ENCODE measurements around the gene APOLD1.
A peak's percentile ranks its signal among the peaks of the same experiment; 100 is the strongest.
"Not testable (repeated sequence)": the region's sequence is repeated elsewhere in the genome, so short reads cannot be mapped to it uniquely, and the experiment has no call there.

Gene APOLD1

DNA sequence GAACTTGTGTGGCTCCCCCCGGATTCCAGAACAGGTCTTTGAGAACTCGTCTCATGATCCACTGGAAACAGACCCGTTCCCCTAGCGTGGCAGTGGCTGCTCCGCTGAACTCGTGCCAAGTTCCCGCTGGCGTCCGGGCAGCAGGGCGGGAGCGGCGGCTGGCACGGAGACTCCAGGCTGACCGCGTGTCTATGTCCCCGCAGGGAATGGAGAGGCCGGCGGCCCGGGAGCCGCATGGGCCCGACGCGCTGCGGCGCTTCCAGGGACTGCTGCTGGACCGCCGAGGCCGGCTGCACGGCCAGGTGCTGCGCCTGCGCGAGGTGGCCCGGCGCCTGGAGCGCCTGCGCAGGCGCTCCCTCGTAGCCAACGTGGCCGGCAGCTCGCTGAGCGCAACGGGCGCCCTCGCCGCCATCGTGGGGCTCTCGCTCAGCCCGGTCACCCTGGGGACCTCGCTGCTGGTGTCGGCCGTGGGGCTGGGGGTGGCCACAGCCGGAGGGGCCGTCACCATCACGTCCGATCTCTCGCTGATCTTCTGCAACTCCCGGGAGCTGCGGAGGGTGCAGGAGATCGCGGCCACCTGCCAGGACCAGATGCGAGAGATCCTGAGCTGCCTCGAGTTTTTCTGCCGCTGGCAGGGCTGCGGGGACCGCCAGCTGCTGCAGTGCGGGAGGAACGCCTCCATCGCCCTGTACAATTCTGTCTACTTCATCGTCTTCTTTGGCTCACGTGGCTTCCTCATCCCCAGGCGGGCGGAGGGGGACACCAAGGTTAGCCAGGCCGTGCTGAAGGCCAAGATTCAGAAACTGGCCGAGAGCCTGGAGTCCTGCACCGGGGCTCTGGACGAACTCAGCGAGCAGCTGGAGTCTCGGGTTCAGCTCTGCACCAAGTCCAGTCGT is 1.5 kb downstream of the APOLD1 start:
- DNase-seq, result peak; percentile 35 to 79 (median 62)

DNA sequence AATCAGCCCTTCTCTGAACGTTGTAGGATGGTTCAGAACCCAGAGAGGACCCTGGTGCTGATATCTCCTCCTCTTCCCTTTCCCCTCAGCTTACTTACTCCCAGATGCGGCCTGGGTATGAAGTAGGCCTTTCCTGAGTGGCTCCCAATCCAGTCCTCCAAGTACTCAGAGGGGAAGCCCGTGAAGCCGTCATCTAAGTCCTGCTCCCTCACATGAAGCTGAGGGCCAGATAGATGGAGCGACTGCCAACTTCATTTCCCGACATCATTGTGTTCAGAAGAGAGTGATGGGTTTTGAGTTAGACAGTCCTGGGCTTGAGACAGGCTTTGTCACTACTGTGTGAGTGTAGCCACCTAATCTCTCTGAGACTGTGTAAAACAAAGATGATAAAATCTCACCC is 2.7 kb downstream of the APOLD1 start:
- DNase-seq, result no peak

DNA sequence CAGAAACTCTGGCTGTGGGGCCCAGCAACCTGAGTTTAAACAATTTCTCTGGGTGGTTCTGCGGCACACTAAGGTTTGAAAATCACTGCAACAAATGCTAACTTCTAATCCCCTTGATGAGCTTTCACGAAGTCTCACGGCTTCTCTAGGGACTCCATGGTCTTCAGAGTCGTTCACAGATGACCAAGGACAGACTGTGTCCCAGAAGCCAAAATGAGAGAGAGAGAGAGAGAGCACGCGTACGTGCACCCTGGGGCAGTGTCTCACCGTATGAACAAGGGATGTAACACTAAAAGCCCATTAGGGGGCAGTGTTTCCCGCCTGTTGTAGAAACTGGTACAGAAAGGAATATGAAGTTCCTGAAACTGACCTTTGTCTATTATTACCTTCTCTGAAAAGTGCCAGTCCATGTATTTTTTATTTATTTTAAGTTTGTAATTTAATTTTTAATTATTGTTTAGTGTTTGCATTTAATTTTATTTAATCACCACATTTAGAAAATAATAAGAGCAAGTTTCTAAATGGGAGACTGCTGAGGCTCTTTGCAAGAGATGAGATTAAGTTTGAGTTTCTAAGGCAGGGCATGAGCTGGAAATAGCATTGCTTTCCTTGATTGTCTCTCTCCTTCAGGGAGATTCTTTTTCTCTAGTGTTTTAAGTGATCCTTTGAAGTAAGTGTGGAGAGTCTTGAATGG is 3.4 kb downstream of the APOLD1 start:
- peak; percentile 21 to 71 (median 40) for DNase-seq

DNA sequence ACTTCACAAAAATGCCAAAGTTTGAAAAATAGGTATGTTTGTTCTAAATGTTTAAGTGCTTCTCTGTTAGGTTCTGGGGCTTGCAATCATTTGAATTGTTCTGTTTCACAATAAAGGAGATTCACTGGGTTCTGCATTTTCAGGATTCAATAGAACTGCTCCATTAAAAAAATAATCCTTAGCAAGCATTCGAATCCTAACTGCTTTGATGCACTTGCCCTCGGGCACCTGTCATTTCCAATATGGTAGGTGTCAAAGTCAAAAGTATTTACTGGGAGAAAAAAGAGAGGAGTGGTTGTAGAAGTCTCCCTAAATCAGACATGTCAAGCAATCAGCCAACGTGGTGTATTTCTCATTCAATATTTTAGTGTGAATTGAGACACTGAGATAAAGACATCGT is 5.5 kb downstream of the APOLD1 start:
- DNase-seq, result no peak

DNA sequence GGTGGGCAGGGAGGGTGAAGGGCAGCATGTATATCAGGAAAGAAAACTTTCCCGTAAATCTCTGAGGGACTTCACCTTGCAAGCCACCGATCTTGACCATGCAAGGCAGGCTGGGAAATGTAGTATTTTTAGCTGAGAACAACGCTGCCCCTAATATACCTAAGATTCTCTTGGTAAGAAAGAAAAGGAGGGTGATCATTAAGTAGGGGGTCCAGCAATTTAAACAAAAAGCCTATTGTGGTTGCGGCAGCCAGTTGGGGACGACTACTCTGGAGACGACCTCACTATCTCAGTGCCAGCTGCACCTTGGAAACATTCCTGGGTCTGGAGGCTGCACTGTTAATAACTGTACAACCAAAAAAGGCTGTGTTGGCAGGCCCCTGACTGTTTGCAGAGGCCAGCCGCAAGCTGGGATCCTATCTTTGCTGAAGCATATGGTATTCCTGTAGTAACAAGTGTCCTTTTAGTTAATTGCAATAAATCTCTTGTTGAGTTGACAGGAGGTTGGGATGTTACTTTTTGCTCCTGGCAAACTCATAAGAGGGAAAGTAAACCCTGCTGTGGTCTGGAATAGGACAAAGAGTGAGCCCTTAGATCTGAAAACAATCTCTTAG is 6.4 kb downstream of the APOLD1 start:
- DNase-seq, result no peak

DNA sequence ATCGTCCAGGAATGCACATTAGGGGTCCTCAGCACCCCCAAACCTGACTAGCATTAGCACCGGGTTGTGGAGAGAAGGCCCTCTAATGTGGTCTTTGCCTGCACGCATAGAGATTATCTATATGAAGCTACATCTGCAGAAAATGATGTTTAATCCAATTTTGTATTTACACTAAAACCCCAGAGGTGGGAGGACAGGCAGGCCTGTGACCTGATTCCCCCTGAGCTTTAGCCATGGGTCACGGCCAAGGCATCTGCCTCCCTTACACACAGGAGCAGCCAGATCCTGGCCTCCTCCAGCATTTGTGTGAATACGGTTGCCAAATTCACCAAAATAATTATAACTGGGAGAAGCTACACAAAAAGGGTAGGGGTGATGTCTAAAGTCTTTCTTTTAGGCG is 7.0 kb downstream of the APOLD1 start:
- no peak for DNase-seq

DNA sequence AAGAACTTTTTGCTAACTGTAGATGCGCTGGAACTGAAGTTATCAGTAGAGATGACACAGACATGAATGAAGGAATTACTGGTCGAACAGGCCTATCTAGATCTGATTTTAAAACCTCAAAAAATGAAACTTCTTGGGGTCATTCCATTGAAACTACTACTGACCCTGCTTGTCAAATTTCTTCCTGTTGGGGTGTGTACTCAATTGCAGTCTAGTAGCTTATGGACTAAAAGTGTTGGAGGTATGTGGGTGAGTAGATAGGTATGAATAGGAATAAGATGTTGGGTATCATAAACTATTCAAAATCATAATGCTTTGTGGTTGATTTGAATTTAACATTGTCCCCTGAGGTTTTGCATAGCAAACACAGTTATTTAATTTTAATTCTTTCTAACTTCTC is 9.2 kb downstream of the APOLD1 start:
- no peak for DNase-seq

DNA sequence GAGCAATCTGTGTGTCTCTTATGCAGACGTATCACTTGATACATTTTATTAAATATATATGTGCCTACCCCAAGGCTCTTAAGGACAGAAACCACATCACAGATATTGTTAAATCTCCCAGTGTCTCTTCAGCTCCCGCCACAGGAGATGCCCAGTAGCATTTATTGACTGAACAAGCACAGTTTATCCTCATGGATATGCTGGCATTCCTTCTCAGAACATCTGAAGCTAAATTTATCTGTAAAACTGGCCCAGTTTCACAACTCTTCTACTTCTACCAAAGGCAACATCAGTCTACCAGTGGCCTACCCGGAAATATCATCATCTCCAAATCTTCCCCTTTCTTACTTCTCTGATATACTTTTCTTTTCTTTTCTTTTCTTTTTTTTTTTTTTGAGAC is 10.7 kb downstream of the APOLD1 start:
- DNase-seq, result no peak

DNA sequence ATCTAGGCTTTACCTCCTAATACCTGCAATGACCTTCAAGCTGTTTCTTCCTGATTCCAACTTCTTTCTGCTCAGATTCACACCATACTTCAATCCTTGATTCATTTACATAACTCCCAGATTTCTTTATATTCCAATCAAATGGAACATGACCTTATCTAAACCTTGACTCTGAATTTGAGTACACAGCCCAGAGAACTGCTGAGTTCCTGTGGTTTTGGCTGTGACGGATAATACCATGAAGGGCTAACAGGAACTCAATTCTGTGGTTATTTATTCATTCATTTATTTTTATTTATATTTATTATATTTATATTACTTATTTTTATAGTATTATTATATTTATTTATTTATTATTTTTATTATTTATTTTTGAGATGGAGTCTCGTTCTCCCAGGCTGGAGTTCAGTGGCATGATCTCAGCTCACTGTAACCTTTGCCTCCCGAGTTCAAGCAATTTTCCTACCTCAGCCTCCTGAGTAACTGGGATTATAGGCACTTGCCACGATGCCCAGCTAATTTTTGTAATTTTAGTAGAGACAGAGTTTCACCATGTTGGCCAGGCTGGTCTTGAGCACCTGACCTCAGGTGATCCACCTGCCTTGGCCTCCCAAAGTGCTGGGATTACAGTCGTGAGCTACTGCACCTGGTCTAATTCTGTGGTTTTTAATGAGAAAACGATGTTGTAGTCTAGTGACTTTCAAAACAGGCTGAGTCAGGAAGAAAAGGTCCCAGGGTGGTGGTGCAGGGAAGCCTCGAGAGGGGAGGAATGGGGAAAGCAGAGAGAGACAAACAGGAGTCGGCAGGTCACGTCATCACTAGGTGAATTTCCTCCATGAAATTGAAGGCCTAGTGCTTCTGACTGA is 11.7 kb downstream of the APOLD1 start:
- no peak for DNase-seq

DNA sequence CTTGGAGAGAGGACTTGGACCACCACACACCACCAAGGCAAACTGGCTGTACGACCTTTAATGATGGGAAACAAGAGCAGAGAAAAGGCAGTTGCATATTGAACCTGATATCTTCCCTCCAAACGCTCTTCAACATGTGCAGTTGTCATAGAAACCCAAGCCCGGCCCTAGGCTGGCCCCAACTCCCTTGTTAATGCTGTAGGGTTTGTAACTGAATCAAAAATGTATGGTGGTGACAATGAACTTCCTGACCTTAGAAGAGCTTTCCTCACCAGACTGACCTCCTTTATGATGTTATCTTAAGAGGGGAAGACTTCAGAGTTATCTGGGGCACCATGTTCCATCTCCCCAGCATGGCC is 12.3 kb downstream of the APOLD1 start:
- no peak for DNase-seq

DNA sequence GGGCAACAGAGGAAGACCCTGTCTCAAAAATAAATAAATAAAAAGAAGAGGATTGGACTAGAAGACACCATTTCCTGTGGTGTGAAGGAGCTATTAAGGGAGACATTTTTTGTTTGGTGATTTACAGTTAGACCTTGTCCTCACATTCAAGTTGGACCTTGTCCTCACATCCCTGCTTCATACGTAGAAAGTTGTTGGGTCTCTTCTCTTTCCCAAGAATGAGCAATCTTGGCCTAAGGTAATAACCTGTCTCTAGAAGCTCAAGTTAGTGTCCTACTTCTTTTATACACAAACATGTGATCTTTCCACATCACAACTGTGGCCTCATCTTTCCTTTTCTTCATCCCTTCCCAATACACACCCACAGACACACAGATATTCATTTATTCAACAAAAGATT is 13.0 kb downstream of the APOLD1 start:
- DNase-seq, result no peak

DNA sequence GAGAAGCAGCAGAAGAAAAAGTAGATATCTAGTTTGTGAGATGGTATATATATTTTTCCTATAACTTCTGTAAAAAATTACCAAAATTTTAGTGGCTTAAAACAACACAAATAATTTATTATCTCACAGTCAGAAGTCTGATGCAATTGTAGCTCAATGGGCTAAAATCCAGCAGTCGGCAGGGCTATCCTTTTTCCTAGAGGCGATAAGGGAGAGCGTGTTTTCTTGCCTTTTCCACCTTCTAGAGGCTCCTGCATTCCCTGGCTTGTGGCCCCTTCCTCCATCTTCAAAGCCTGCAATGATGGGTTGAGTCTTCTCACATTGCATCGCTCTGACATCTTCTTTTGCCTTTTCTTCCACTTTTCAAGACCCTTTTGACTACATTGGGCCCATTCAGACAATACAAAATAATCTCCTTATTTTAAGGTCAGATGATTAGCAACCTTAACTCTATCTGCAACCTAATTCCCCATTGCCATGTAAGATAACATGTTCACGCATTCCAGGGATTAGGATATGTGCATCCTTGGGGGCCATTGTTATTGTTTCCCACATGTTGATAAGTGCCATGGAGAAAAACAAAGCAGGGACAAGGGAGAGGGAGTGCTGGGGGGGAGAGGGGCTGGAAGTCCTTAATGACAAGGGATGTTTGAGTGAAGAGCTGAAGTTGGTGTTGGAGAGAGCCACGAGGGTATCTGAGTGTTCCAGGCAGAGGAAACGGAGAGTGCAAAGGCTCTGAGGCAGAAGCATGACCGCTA is 13.9 kb downstream of the APOLD1 start:
- no peak for DNase-seq

DNA sequence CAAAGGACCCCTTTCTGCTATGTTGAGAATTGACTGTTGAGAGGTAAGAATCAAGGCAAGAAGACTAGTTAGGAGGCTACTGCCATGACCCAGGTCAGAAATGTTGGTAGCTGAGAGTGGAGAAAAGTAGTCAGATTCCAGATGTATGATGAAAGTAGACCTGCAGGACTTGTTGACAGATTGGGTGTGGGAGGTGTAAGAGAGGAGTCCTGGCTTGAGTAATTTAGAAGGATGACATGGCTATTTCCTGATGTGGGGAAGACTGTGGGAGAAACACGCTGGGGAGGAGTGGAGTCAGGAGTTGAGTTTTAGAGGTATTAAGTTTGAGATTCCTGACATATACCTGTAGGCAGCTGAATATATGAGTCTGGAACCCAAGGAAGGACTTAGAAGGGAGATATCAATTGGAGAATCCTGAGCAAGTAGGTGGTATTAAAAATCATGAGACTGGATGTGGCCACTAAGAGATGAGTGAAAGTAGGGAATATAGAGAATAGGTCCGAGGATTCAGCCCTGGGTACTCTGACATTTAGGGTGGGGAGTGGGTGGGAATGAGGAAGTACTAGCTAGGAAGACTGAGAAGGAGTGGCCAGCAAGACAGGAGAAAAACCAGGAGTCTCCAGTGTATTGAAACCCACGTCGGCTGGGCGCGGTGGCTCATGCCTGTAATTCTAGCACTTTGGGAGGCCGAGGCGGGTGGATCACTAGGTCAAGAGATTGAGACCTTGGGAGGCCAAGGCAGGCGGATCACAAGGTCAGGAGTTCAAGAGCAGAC is 15.1 kb downstream of the APOLD1 start:
- no peak for DNase-seq

GRCh38 chr12:12801656-12802055 is 16.2 kb downstream of the APOLD1 start:
- DNase-seq, result not testable (repeated sequence)

GRCh38 chr12:12803186-12803585 is 17.7 kb downstream of the APOLD1 start:
- DNase-seq, result peak in 1 of 6 experiments; percentile 9

- no peak for DNase-seq
These were observed 18.6 kb downstream of the APOLD1 start for GRCh38 chr12:12804011-12804410.

DNA sequence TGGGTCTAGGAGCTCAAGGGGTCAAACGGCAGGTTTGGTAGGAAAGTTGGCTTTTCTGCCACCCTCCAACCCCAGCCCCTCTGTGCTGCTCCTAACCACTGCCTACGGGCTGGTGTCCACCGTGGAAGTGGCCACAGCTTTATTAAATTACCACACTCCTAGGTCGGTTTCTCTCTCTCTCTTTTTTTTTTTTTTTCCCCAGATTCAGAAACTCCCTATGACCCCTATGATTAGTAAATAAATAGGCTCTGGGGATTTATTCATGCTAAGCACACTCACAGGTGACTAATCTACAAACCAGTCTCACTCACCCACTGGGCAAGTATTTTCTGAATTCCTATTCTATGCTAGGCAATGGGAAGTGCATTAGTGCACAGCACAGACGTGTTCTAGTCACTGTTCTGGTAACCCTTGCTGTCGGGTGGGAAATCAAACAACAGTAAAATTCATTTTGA is 19.0 kb downstream of the APOLD1 start:
- DNase-seq, result no peak

- no peak for DNase-seq
These were observed 21.5 kb downstream of the APOLD1 start for GRCh38 chr12:12806784-12807516.

- DNase-seq, result not testable (repeated sequence)
These were observed 22.1 kb downstream of the APOLD1 start for GRCh38 chr12:12807517-12807903.

DNA sequence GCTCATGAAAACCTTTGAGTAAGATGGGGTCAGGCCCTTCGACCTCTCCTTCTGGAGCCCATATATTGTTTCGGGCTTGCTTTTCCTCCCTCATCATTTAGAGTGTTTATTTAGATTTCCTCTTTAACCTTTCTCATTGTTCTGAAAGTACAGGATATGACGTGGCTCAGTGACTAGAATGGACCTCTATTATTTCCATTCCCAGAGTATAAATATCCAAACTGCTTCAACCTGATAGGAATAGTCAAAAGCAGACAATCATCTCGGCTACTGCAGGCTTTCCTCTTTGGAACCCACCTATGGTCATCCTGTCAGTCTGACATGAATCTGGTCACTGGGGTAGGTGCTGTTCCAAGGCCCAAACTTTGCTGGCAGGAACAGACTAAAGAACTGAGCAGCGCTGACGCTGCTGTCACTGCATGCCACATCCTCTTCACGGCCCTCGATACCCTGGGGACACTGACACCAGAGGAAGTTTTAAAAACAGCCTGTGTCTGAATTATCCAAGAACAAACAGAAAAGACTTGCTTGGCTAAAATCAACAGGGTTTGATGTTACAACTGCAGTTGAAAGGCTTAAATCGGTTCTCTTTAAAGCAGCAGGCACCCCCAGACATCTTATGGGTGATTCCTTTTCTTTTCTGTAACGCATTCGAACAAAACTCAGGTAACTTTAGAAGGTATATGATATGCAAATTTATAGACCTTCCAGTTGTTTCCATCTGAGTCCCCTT is 22.7 kb downstream of the APOLD1 start:
- peak; percentile 29 to 88 (median 70) for DNase-seq

All from stimulated activated naive CD4-positive, alpha-beta T cell (primary cell).